Measurements from ENCODE around the gene ABL1. TPM values are rescaled to one million over a fixed set of nuclear protein-coding genes. Genes with fewer than 3 reads are reported as not detected.

ABL1 gene
- total RNA-seq, 1 donor from 2014 or later: 113 TPM

DNA sequence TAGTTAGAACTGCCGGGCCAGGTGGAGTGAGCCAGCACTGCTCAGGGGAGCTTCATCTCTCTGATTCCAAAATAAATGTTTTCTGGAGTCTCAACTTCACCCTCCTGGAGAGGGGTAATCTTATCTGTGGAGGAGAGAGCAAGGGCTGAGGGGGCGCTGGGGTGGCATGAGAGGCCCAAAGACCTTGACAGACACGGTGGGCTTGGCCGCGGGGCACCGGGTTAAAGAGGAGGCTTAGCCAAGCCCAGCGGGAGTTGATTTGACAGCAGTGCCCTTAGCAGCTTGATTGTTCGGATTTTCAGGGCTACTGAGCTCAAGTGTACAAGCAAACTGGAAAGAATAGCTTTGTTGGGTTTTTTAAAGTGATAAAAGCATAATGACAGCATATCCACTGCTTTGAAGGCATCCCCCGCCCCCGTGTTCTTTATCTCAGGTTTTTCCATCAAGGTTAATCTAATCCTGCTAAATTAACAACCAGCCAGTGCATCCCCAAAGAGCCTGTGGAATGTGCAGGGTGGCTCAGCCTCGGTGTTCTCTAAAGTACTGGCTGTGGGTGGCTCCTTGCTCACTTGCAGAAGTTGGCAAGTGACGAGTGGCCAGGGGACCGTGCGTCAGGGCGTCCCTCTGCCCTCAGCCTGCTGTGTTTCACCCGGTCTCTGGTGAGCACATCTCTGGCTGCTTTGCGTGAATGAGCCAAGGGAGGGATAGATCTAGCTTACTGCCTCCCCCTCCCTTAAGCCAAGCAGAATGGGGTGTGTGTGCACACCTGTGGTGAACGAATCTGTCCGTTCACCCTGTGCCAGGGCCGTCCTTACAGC is 56.0 kb downstream of the ABL1 start:
- Histone ChIP-seq H3K79me2 (ENCODE audit: insufficient read depth, low read length) (peaks cover 24% of the 10 kb centered on the region), H3K27me3 (ENCODE audit: insufficient read depth, low read length) (no peaks in the 10 kb centered on the region), H3K4me1 (ENCODE audit: insufficient read depth, low read length) (peaks cover 5% of the 10 kb centered on the region), H4K20me1 (ENCODE audit: insufficient read depth, low read length) (peaks cover 95% of the 10 kb centered on the region), H3K4me2 (ENCODE audit: low read length) (no peak overlapping the region), H3K9ac (ENCODE audit: low read length) (no peak overlapping the region), H3K27ac (ENCODE audit: low read depth, low read length) (no peak overlapping the region), H3K36me3 (ENCODE audit: insufficient read depth, low read length) (peaks cover 28% of the 10 kb centered on the region), H2AFZ (ENCODE audit: low read depth, low read length) (no peak overlapping the region), H3K4me3 (ENCODE audit: insufficient read depth, low read depth, low read length) (no peak overlapping the region), H3K9me3 (ENCODE audit: insufficient read depth, low read depth, low read length) (no peaks in the 10 kb centered on the region)
- TF ChIP-seq EZH2 (IDR thresholded peaks at IDR 0.05; ENCODE audit: insufficient read depth, low read length): no peak
- no peak overlapping the region for H3K27ac Mint-ChIP-seq (ENCODE audit: unreplicated experiment)
- FAIRE-seq (no peak), DNase-seq (ENCODE audit: low read depth) (no peak)
- no peak overlapping the region for H3K4me3 Mint-ChIP-seq (ENCODE audit: unreplicated experiment)
- H3K36me3 Mint-ChIP-seq (ENCODE audit: low read depth, unreplicated experiment): peaks cover 8% of the 10 kb centered on the region
- no peaks in the 10 kb centered on the region for H3K9me3 Mint-ChIP-seq (ENCODE audit: unreplicated experiment)
- H3K4me1 Mint-ChIP-seq (ENCODE audit: low read depth, unreplicated experiment): peaks cover 3% of the 10 kb centered on the region
- H3K27me3 Mint-ChIP-seq (ENCODE audit: low read depth, unreplicated experiment): no peaks in the 10 kb centered on the region

DNA sequence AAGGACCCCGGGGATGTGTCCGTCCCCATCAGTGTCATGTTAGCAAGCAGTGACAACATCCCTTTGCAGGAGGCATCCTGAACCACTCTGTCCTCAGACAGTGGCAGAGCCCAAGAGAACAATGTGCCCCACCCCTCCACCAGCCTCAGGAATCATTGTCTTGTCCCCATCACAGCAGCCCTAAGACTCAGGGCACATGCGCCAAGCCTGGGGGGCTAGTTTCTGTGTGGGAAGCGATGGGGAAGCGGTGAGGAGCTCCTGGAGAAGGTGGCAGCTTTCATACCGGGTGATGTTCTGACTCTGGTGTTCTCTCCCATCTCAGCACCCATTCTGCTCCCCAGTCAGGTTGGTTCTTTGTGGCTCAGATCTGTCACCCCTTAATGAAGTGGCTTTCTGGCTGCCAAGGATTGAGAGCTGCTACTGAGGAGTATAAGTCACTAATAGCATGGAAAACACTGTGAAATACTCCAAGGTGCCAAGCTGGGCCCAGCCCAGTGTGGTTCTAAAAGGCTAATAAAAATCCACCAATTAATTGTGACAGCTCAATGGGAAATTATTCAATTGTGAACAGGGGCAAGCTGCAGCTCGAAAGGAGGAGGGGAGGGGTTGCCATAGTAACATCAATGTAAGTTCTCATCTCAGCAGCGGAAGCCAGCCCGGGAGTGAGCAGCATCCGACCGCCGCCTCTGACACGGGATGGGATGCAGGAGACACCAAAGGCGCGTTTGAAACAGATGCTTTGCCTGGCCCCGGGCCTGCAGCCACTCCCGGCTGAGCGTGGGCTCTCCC is 56.8 kb downstream of the ABL1 start:
- no peak overlapping the region for H3K27ac ChIP-seq (ENCODE audit: low read depth, low read length)
- no peaks in the 10 kb centered on the region for H3K9me3 Mint-ChIP-seq (ENCODE audit: unreplicated experiment)
- no peak for TF ChIP-seq CTCF (IDR thresholded peaks at IDR 0.05; ENCODE audit: insufficient read depth, low read depth, low read length)
- no peak for TF ChIP-seq EZH2 (IDR thresholded peaks at IDR 0.05; ENCODE audit: insufficient read depth, low read length)

DNA sequence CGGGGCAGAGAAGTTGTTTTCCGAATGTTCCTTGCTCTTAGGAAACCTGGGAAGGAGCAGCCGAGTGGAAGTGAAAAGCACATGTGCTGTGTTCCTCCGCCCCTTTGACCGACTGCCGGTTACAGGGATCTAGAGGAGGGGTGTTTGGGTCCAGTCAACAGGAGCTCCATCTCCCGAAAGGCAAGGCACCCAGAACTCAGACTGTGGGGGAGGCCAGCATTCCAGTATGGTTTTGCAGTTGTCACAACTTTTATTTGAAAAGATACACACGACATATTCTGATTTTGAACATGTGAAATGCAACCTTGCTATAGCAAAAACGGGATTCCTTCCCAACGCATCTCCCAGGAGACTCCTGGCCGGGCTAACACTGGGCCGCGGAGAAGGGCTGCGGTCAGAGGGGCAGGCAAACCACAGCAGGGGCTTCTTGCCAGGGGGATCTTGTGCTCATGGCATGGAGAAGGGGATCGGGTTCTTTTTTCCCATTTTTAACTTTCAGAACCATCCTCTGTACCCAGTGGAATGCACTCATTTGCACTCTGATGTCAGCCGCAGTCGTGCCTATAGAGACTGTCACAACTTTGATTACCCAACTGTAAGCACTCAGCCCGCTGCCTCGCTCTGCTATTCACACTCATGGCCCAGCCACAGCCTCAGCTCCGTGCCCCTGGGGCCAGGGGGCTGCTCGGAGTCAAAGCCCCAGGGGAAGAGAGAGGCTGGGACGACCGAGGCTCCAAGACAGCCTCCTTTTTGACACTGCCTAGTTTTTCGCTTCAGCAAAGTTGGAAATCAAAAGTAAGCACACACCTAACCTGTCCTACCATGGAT is 57.6 kb downstream of the ABL1 start:
- Histone ChIP-seq H3K79me2 (ENCODE audit: insufficient read depth, low read length) (peaks cover 14% of the 10 kb centered on the region), H3K27me3 (ENCODE audit: insufficient read depth, low read length) (no peaks in the 10 kb centered on the region), H3K4me1 (ENCODE audit: insufficient read depth, low read length) (peaks cover 5% of the 10 kb centered on the region), H4K20me1 (ENCODE audit: insufficient read depth, low read length) (peaks cover 83% of the 10 kb centered on the region), H3K9me3 (ENCODE audit: insufficient read depth, low read depth, low read length) (no peaks in the 10 kb centered on the region), H3K36me3 (ENCODE audit: insufficient read depth, low read length) (peaks cover 18% of the 10 kb centered on the region), H3K9ac (ENCODE audit: low read length) (no peak overlapping the region), H3K4me3 (ENCODE audit: insufficient read depth, low read depth, low read length) (no peak overlapping the region), H3K4me2 (ENCODE audit: low read length) (no peak overlapping the region), H3K27ac (ENCODE audit: low read depth, low read length) (no peak overlapping the region), H2AFZ (ENCODE audit: low read depth, low read length) (no peak overlapping the region)
- no peaks in the 10 kb centered on the region for H3K27me3 Mint-ChIP-seq (ENCODE audit: low read depth, unreplicated experiment)
- no peak overlapping the region for H3K4me3 Mint-ChIP-seq (ENCODE audit: unreplicated experiment)
- FAIRE-seq (no peak), DNase-seq (ENCODE audit: low read depth) (no peak)
- no peaks in the 10 kb centered on the region for H3K9me3 Mint-ChIP-seq (ENCODE audit: unreplicated experiment)
- H3K36me3 Mint-ChIP-seq (ENCODE audit: low read depth, unreplicated experiment): peaks cover 4% of the 10 kb centered on the region
- no peaks in the 10 kb centered on the region for H3K4me1 Mint-ChIP-seq (ENCODE audit: low read depth, unreplicated experiment)
- TF ChIP-seq EZH2 (IDR thresholded peaks at IDR 0.05; ENCODE audit: insufficient read depth, low read length) (no peak), CTCF (IDR thresholded peaks at IDR 0.05; ENCODE audit: insufficient read depth, low read depth, low read length) (no peak)
- H3K27ac Mint-ChIP-seq (ENCODE audit: unreplicated experiment): no peak overlapping the region

More for the DNA sequence above, 56.8 kb downstream of the ABL1 start:
- Mint-ChIP-seq H3K27ac (ENCODE audit: unreplicated experiment) (no peak overlapping the region), H3K27me3 (ENCODE audit: low read depth, unreplicated experiment) (no peaks in the 10 kb centered on the region), H3K4me1 (ENCODE audit: low read depth, unreplicated experiment) (no peaks in the 10 kb centered on the region), H3K36me3 (ENCODE audit: low read depth, unreplicated experiment) (peaks cover 7% of the 10 kb centered on the region), H3K4me3 (ENCODE audit: unreplicated experiment) (no peak overlapping the region)
- peaks cover 5% of the 10 kb centered on the region for H3K4me1 ChIP-seq (ENCODE audit: insufficient read depth, low read length)
- peaks cover 91% of the 10 kb centered on the region for H4K20me1 ChIP-seq (ENCODE audit: insufficient read depth, low read length)
- peaks cover 17% of the 10 kb centered on the region for H3K79me2 ChIP-seq (ENCODE audit: insufficient read depth, low read length)
- peaks cover 21% of the 10 kb centered on the region for H3K36me3 ChIP-seq (ENCODE audit: insufficient read depth, low read length)
- FAIRE-seq (no peak), DNase-seq (ENCODE audit: low read depth) (no peak)
- no peak overlapping the region for H3K9ac ChIP-seq (ENCODE audit: low read length)
- no peaks in the 10 kb centered on the region for H3K9me3 ChIP-seq (ENCODE audit: insufficient read depth, low read depth, low read length)
- H3K27me3 ChIP-seq (ENCODE audit: insufficient read depth, low read length): no peaks in the 10 kb centered on the region
- no peak overlapping the region for H3K4me3 ChIP-seq (ENCODE audit: insufficient read depth, low read depth, low read length)
- no peak overlapping the region for H3K4me2 ChIP-seq (ENCODE audit: low read length)
- no peak overlapping the region for H2AFZ ChIP-seq (ENCODE audit: low read depth, low read length)

All from astrocyte (in vitro differentiated cells and primary cell).